A549 (cell line): Measurements from ENCODE around the gene PJVK. TPM values are rescaled to one million over a fixed set of nuclear protein-coding genes. Genes with fewer than 3 reads are reported as not detected.

Source experiments
- ATAC-seq, 2 experiments: fragments of 200-7000 bp in 1 of 2; fragments of >200 bp in 1 of 2; cut with Nextera tagmentation in 1 of 2; cut with Tn5 transposase in 1 of 2; 3 replicates each; pipeline versions ENCODE4 v1.8.0 to v1.9.1; 2018 to 2020; ENCODE audit warnings: mild to moderate bottlenecking in 1 of 2, moderate library complexity in 1 of 2
- CTCF ChIA-PET: fragments of 300-600 bp; sonication (Branson Sonifier 250); formaldehyde crosslinking; extraction: SDS; loops from one replicate; lab custom pipeline; 2021; ENCODE audit warnings: antibody characterized with exemption, inconsistent platforms; lab: Yijun Ruan, JAX
- POLR2A ChIA-PET: fragments of 350-600 bp; formaldehyde crosslinking; extraction: SDS; loops from one replicate; lab custom pipeline; 2021; ENCODE audit warnings: antibody characterized with exemption, inconsistent platforms; lab: Yijun Ruan, JAX
- DNase-seq, 2 experiments: peaks; one replicate each; pipeline versions ENCODE4 v3.0.0 to v3.0.0-alpha.2; 2011 to 2016; ENCODE audit warnings: low read depth in 1 of 2, low spot score in 1 of 2
- FAIRE-seq: peaks from 2 replicates; lab custom pipeline; 2011; peaks lifted over from hg19 to GRCh38; lab: Jason Lieb, UNC
- H3K27ac ChIP-seq, 2 experiments: fragments of >200 bp; sonication (Bioruptor Twin); formaldehyde crosslinking; 3 replicates each; pipeline ENCODE4 v1.5.1; 2016 to 2017
- H3K4me1 ChIP-seq: fragments of >200 bp; sonication (Bioruptor Twin); formaldehyde crosslinking; 3 replicates; pipeline ENCODE4 v1.6.1; 2016
- H3K4me2 ChIP-seq: fragments of >200 bp; sonication (Bioruptor Twin); formaldehyde crosslinking; 3 replicates; pipeline ENCODE4 v1.6.1; 2016
- H3K4me3 ChIP-seq: fragments of >200 bp; sonication (Bioruptor Twin); formaldehyde crosslinking; 3 replicates; pipeline ENCODE4 v1.5.1; 2016
- H3K9me3 ChIP-seq: fragments of >200 bp; sonication (Bioruptor Twin); formaldehyde crosslinking; 3 replicates; pipeline ENCODE4 v1.6.1; 2016
- BCL3 ChIP-seq: fragments of >200 bp; sonication (Bioruptor Twin); formaldehyde crosslinking; IDR thresholded peaks from 3 replicates; pipeline ENCODE4 v1.6.1; 2016
- CEBPB ChIP-seq, 2 experiments: fragments of >200 bp in 1 of 2; sonication (Bioruptor Twin) in 1 of 2; formaldehyde crosslinking in 1 of 2; IDR thresholded peaks; 2 replicates each; pipeline ENCODE4 v1.6.1; 2012 to 2016
- E2F6 ChIP-seq: IDR thresholded peaks from 2 replicates; pipeline ENCODE4 v1.6.1; 2012; ENCODE audit warnings: low read depth, borderline replicate concordance
- EHF ChIP-seq: fragments of 250-450 bp; sonication (Bioruptor Pico); IDR thresholded peaks from 2 replicates; pipeline ENCODE4 v1.5.0; 2020; ENCODE audit warnings: mild to moderate bottlenecking
- ELK1 ChIP-seq: fragments of 150-350 bp; IDR thresholded peaks from 2 replicates; pipeline ENCODE4 v1.6.1; 2014; ENCODE audit warnings: low read depth, mild to moderate bottlenecking, low read length
- FOXS1 ChIP-seq: fragments of 250-450 bp; sonication (Bioruptor Pico); IDR thresholded peaks from 2 replicates; pipeline ENCODE4 v1.5.0; 2020; ENCODE audit warnings: mild to moderate bottlenecking, moderate library complexity
- GATA3 ChIP-seq: IDR thresholded peaks from 2 replicates; pipeline ENCODE4 v1.6.1; 2012; ENCODE audit warnings: borderline replicate concordance
- HMGXB4 ChIP-seq: fragments of 250-450 bp; sonication (Bioruptor Pico); IDR thresholded peaks from 2 replicates; pipeline ENCODE4 v1.5.0; 2021; ENCODE audit warnings: mild to moderate bottlenecking, moderate library complexity, borderline replicate concordance
- JUN ChIP-seq, 2 experiments: fragments of >200 bp; sonication (Bioruptor Twin); formaldehyde crosslinking; IDR thresholded peaks; 2 replicates in 1 of 2; 3 replicates in 1 of 2; pipeline ENCODE4 v1.6.1; 2016 to 2017
- KDM1A ChIP-seq: fragments of 200-600 bp; sonication (generic); IDR thresholded peaks from 2 replicates; pipeline ENCODE4 v1.6.1; 2016; ENCODE audit warnings: low read depth, mild to moderate bottlenecking
- MAX ChIP-seq: IDR thresholded peaks from 2 replicates; pipeline ENCODE4 v1.6.1; 2012
- PBX3 ChIP-seq: IDR thresholded peaks from 2 replicates; pipeline ENCODE4 v1.6.1; 2012
- PHF8 ChIP-seq: fragments of 200-600 bp; sonication (generic); IDR thresholded peaks from 2 replicates; pipeline ENCODE4 v1.6.1; 2016; ENCODE audit warnings: low read depth, mild to moderate bottlenecking, antibody characterized with exemption, moderate library complexity, borderline replicate concordance
- RAD21 ChIP-seq, 2 experiments: fragments of >200 bp in 1 of 2; sonication (Bioruptor Twin) in 1 of 2; formaldehyde crosslinking in 1 of 2; IDR thresholded peaks in 1 of 2; conservative IDR thresholded peaks in 1 of 2; 2 replicates in 1 of 2; 3 replicates in 1 of 2; pipeline ENCODE4 v1.6.1; 2012 to 2018; ENCODE audit warnings: inconsistent platforms in 1 of 2
- SMC3 ChIP-seq: fragments of >200 bp; sonication (Bioruptor Twin); formaldehyde crosslinking; IDR thresholded peaks from 3 replicates; pipeline ENCODE4 v1.6.1; 2018; ENCODE audit warnings: inconsistent platforms
- TP53 ChIP-seq: fragments of 250-450 bp; sonication (Bioruptor Pico); IDR thresholded peaks from 2 replicates; pipeline ENCODE4 v1.5.0; 2021; ENCODE audit warnings: mild to moderate bottlenecking, moderate library complexity
- ZSCAN20 ChIP-seq: fragments of 250-450 bp; sonication (Bioruptor Pico); IDR thresholded peaks from 2 replicates; pipeline ENCODE4 v1.8.0; 2022; ENCODE audit warnings: mild to moderate bottlenecking, moderate library complexity
- WGBS: methylation state at CpG from one replicate; pipeline ENCODE4 v1.1.6; 2017; ENCODE audit errors: missing lambda C conversion rate; 5-methylcytosine and 5-hydroxymethylcytosine counted together
- polyA plus RNA-seq, 4 experiments: library from polyadenylated mRNA; depleted of rRNA in 3 of 4; stranded (reverse); fragments of >200 nt; fragmentation: RNase III in 1 of 4; extraction: RNeasy Plus Mini Kit Qiagen cat#74134 plus additional on column Dnase treatment in 1 of 4; gene quantifications; 2 replicates in 3 of 4; 3 replicates in 1 of 4; pipeline ENCODE4 v1.2.3, GENCODE V29; 2011 to 2017

PJVK gene
- polyA plus RNA-seq, 2 of the 4 experiments (the other 2 are of a cell fraction), result 3.6 to 10.1 TPM

- TF ChIP-seq TP53 (CRISPR knock-in tag) (no peak), GATA3 (no peak; the same call in 1 of the 2 replicates), JUN (IDR thresholded peaks at IDR 0.05) (peak; percentile 57 to 97; a peak in 4 of 5 replicates), BCL3 (peak; percentile 91; the same call in 1 of the 3 replicates), RAD21 (conservative IDR thresholded peaks at IDR 0.05 in 1 of 2, IDR thresholded peaks at IDR 0.05 in 1 of 2) (no peak), E2F6 (no peak), PHF8 (peak; percentile 91), FOXS1 (CRISPR knock-in tag) (no peak), ZSCAN20 (no peak), MAX (peak; percentile 73), PBX3 (0 out of 2 replicates have a peak, but pooled peaks have one; percentile 21)
Measured at GRCh38 chr2:178450774-178451525, at the start of gene PJVK, which contains the start of gene PRKRA (continued).

GRCh38 chr2:178401994-178402437, 49.2 kb upstream of the PJVK start:
- Histone ChIP-seq H3K9me3 (no peaks in the 10 kb centered on the region), H3K27ac (no peak overlapping the region), H3K4me2 (no peak overlapping the region), H3K4me1 (no peaks in the 10 kb centered on the region), H3K4me3 (no peak overlapping the region)
- ATAC-seq, result no peak
- ChIA-PET POLR2A (no interaction called here), CTCF (interaction anchor here (1.1 to 17.6 kb wide), 2 partner anchors 11 to 290 kb away, joined by 4 to 138 read pairs; partner anchors contain the start of gene RBM45)
- DNase-seq, result no peak
- WGBS, result 79% methylated on average over 6 of the region's 6 CpGs
- TF ChIP-seq EHF (CRISPR knock-in tag) (no peak), FOXS1 (CRISPR knock-in tag) (no peak), CEBPB (IDR thresholded peaks at IDR 0.05) (no peak), HMGXB4 (CRISPR knock-in tag) (no peak), KDM1A (no peak), ELK1 (no peak), SMC3 (no peak)
- FAIRE-seq, result no peak
